Right lobe of liver (tissue), 4 donors: Measurements from ENCODE around the gene LRG1.

Experiments
- POLR2A ChIP-seq: fragments of 450-650 bp; IDR thresholded peaks from one replicate; pipeline ENCODE4 v1.6.1; 2017; ENCODE audit warnings: antibody characterized with exemption, mild to moderate bottlenecking
- TF ChIP-seq, protein P1 (sequence below), 4 donors: fragments of 200-600 bp in 3 of 4; fragments of 450-650 bp in 1 of 4; IDR thresholded peaks; one replicate each; pipeline versions ENCODE4 v1.5.1 to v1.8.0; 2016 to 2022; ENCODE audit warnings: antibody characterized with exemption in 4 of 4, mild to moderate bottlenecking in 2 of 4
- donor health status: DM: no; HTN: no; CAD: no.
- donor health status: DM: no; HTN: no; CAD: no.
- donor health status: DM: no; HTN: yes; CAD: no.

DNA sequence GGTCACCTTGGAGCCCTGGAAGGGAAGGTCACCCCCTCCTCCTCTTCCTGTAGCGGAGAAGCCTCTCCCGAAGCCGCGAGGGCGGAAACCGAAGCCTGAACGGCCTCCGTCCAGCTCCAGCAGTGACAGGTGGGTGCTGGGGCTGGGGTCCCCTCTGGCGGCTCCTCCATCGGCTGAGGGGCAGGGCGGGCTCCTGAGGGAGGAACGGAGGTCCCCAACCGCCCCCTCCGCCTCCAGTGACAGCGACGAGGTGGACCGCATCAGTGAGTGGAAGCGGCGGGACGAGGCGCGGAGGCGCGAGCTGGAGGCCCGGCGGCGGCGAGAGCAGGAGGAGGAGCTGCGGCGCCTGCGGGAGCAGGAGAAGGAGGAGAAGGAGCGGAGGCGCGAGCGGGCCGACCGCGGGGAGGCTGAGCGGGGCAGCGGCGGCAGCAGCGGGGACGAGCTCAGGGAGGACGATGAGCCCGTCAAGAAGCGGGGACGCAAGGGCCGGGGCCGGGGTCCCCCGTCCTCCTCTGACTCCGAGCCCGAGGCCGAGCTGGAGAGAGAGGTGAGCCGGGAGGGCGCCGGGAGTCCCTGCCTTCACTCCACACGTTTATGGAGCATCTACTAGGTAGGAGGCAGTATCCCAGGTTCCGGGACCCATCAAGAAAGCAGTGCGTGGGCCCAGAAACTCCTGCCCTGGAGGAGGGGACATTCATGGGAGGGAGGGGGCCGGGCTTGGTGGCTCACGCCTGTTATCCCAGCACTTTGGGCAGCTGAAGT lies 45.7 kb downstream of the LRG1 start:
- TF ChIP-seq, protein P1, sequence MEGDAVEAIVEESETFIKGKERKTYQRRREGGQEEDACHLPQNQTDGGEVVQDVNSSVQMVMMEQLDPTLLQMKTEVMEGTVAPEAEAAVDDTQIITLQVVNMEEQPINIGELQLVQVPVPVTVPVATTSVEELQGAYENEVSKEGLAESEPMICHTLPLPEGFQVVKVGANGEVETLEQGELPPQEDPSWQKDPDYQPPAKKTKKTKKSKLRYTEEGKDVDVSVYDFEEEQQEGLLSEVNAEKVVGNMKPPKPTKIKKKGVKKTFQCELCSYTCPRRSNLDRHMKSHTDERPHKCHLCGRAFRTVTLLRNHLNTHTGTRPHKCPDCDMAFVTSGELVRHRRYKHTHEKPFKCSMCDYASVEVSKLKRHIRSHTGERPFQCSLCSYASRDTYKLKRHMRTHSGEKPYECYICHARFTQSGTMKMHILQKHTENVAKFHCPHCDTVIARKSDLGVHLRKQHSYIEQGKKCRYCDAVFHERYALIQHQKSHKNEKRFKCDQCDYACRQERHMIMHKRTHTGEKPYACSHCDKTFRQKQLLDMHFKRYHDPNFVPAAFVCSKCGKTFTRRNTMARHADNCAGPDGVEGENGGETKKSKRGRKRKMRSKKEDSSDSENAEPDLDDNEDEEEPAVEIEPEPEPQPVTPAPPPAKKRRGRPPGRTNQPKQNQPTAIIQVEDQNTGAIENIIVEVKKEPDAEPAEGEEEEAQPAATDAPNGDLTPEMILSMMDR (IDR thresholded peaks at IDR 0.05) = no peak
- no peak for TF ChIP-seq POLR2A
